ENCODE results near the gene TIGD1. TPM values are rescaled to one million over a fixed set of nuclear protein-coding genes. Genes with fewer than 3 reads are reported as not detected.

Gene TIGD1
- polyA plus RNA-seq, 1 of the 3 experiments (the other 2 are of a cell fraction), result 4.6 TPM

GRCh38 chr2:232524771-232525170 is 25.6 kb downstream of the TIGD1 start:
- Histone ChIP-seq H3K9ac (no peak overlapping the region), H3K9me3 (no peaks in the 10 kb centered on the region), H3K4me1 (ENCODE audit: control insufficient read depth in 1 of 2, insufficient read depth in 2 of 2, low read depth in 1 of 2, low read length in 1 of 2) (peaks cover 0 to 23% of the 10 kb centered on the region in 2 experiments; a peak in 1 of 4 replicates), H3K79me2 (ENCODE audit: insufficient read depth) (no peaks in the 10 kb centered on the region), H3K9me2 (no peaks in the 10 kb centered on the region), H3K27me3 (ENCODE audit: insufficient read depth) (peaks cover 29% of the 10 kb centered on the region), H3F3A (replicated peaks; ENCODE audit: insufficient read depth) (no peaks in the 10 kb centered on the region), H2AFZ (ENCODE audit: low read depth) (no peak overlapping the region), H3K36me3 (replicated peaks in 1 of 2; ENCODE audit: control insufficient read depth in 1 of 2, insufficient read depth in 2 of 2, low read length in 1 of 2) (no peaks in the 10 kb centered on the region), H4K20me1 (ENCODE audit: insufficient read depth) (no peaks in the 10 kb centered on the region), H3K27ac (ENCODE audit: low read depth in 2 of 2, low read length in 1 of 2) (no peak overlapping the region), H3K4me3 (ENCODE audit: low read depth in 2 of 2, low read length in 1 of 2) (no peak overlapping the region), H3K4me2 (no peak overlapping the region)
- DNase-seq, result no peak
- 68% methylated on average over 6 of the region's 6 CpGs for WGBS (ENCODE audit: low lambda C conversion rate)
- ChIA-PET POLR2A (interaction anchor here (1.5 kb wide), 1 partner anchor 26 kb away, joined by 4 read pairs; the partner anchor contains the start of genes EIF4E2 and TIGD1), CTCF (interaction anchor here (0.8 to 9.7 kb wide), 11 partner anchors 9 to 598 kb away, joined by 3 to 196 read pairs (median 6); no protein-coding TSS in a partner anchor)
- TF ChIP-seq FOSL2 (IDR thresholded peaks at IDR 0.05; ENCODE audit: borderline replicate concordance, low read depth) (no peak), SIN3A (IDR thresholded peaks at IDR 0.05; ENCODE audit: borderline replicate concordance, low read depth, low read length) (no peak), EZH2phosphoT487 (IDR thresholded peaks at IDR 0.05; ENCODE audit: borderline replicate concordance, low read depth) (no peak), ZBTB33 (IDR thresholded peaks at IDR 0.05; ENCODE audit: borderline replicate concordance, low read depth) (no peak), CTCF (IDR thresholded peaks at IDR 0.05) (no peak), RCOR1 (IDR thresholded peaks at IDR 0.05; ENCODE audit: low read length) (no peak), USF1 (IDR thresholded peaks at IDR 0.05; ENCODE audit: borderline replicate concordance, low read depth) (no peak), MAX (IDR thresholded peaks at IDR 0.05; ENCODE audit: low read depth) (no peak)
